WI38 (cell line): ENCODE data around the gene MITD1.

ENCODE experiments used
- H3K4me3 ChIP-seq: 2 replicates; pipeline ENCODE4 v1.5.1; 2011; ENCODE audit warnings: low read depth, mild to moderate bottlenecking, control low read depth, low read length
- TF ChIP-seq, protein P1 (sequence below): IDR thresholded peaks from 2 replicates; pipeline ENCODE4 v1.5.1; 2012; ENCODE audit warnings: low read depth, mild to moderate bottlenecking, control low read depth, low read length

Gene MITD1

DNA sequence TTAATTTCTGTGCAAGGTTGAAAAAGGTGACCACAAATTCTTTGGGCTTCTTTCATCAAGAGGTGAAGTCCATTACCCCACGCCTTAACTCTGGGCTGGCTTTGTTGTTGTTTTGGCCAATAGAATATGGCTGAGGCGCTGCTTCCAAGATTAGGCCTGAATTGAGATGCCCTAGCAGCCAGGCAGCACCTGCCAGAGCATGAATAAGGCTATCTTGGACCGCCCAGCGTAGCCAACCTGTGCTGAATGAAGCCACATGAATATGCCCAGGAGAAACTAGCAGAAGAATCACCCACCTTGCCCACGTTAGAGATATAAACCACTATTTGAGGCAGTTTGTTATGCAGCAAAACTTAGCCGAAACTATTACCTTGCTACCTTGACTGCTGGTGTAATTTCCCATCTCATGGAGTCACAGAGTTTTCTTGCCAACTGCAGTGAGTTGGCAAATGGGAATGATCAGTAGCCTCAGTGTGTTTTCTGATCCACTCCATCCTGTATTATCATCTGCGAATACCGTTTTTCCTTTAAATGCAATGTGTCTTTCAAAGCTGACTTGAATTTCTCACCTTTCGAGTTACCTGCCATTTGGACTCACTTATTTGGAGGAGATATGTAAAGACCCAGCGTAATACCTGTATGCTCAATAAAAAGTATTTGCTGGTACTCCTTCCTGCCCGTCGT lies 26.8 kb downstream of the MITD1 start:
- TF ChIP-seq, protein P1, sequence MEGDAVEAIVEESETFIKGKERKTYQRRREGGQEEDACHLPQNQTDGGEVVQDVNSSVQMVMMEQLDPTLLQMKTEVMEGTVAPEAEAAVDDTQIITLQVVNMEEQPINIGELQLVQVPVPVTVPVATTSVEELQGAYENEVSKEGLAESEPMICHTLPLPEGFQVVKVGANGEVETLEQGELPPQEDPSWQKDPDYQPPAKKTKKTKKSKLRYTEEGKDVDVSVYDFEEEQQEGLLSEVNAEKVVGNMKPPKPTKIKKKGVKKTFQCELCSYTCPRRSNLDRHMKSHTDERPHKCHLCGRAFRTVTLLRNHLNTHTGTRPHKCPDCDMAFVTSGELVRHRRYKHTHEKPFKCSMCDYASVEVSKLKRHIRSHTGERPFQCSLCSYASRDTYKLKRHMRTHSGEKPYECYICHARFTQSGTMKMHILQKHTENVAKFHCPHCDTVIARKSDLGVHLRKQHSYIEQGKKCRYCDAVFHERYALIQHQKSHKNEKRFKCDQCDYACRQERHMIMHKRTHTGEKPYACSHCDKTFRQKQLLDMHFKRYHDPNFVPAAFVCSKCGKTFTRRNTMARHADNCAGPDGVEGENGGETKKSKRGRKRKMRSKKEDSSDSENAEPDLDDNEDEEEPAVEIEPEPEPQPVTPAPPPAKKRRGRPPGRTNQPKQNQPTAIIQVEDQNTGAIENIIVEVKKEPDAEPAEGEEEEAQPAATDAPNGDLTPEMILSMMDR = no peak
- peak overlapping the region; percentile 82 for H3K4me3 ChIP-seq

DNA sequence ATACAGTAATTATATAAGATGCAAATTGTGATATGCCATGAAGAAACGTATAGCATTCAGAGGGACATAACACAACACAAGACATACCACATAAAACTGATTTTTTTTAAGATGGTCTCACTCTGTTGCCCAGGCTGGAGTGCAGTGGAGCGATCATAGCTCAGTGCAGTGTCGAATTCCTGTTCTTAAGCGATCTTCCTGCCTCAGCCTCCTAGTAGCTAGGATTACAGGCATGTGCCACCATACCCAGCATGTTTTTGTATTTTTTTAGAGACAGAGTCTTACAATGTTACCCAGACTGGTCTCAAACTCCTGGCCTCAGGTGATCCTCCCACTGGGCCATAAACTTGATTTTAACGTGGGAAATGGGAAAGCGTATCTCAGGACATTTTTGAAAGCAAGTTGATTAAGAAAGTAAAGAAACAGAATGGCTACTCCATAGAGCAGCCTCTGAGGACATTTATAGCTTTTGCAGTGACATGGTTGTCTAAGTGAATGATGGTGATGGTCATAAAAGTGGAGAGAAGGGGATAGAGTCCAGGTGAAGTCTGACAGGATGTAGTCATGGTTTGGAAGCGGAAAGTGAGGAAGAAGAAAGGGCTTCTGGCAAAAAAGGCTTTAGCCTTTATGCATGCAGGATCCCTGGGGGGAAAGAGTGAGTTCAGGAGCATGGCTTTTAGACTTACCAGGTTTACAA lies 28.5 kb downstream of the MITD1 start:
- TF ChIP-seq, protein P1 = no peak
- no peak overlapping the region for H3K4me3 ChIP-seq

DNA sequence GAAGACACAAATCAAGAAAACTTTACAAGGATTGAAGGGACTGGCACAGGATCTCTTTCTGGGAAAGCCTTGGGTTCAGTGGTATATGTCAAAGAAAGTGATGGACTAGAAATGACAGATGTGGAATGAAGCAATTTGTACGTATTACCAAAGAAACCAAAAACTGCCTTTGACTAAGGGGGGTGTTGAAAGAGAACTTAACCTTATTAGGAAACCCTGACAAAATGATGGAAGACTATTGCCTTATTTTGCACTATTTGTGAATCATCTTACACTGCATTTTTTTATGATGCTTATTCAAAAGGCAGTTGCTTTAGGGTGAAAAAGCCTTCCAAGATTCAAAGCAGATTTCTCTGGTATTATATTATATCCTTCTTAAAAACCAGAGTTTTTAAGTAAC lies 30.2 kb downstream of the MITD1 start:
- no peak overlapping the region for H3K4me3 ChIP-seq
- TF ChIP-seq, protein P1 = no peak

DNA sequence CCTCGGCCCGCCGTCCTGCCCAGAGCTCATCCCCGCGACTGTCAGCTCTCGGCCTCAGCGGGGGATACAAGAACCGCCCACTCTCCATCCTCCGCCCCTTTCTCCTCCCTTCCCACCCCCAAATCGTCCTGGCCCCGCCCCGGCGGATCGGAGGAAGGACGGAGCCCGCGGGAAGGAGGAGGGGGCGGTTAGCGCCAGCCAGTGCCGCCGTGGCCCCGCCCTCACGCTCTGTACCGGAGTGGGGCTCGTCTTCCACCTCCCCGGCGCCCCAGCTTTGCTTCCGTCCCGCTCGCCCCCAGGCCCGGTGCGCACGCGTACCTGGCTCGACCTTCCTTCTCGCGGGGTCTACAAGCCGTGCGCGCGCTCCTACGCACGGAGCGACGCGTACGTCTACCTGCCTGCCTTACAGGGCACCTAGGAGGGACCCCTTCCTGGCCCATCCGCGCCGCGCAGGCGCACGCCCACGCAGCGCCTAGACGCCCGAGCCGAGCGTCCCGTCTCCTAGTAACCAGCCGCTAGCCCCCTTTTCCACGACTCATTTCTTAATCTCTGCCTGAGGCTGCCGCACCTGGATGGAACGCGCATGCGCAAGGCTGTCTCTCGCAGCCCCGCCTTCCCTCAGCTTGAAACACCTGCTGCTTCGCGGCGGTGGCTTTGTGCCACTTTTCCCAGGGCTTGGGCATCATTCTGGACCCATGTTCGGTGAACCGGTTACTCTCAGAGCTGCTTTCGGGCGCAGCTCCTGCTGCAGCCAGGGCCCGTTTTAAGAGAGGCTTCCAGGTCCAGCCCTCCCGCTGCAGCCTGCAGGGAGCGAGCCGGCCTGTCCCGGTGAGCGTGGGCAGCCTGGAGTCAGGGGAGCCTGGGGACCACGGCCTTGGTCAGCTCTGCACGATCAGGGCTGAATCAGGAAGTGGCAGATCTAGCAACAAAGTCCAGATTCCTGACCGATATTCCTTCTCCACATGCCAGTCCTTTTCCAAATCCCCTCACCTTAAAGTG lies 39.4 kb downstream of the MITD1 start, which contains the start of gene C2orf15:
Gene C2orf15 (plus strand): TSS at position 598 of the 999 bp plus-strand sequence. CDS start 8,852 bp downstream, outside the sequence.
- TF ChIP-seq, protein P1 = no peak
- H3K4me3 ChIP-seq = peak within 1 kb of the TSS; percentile 67

DNA sequence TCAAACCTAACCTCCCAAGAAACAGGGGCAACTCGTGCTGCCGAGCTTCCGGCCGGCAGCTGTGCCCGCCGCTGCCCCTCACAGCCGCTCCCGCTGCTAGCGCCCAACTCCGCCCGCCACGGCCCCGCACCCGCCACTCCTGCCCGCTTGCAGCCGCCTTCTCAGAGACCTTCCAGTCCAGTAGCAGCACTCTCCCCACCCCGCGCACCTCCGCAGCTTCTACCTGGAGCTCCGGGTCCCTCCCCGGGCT lies 40.1 kb downstream of the MITD1 start:
- H3K4me3 ChIP-seq = peak overlapping the region; percentile 67
- TF ChIP-seq, protein P1 = no peak

DNA sequence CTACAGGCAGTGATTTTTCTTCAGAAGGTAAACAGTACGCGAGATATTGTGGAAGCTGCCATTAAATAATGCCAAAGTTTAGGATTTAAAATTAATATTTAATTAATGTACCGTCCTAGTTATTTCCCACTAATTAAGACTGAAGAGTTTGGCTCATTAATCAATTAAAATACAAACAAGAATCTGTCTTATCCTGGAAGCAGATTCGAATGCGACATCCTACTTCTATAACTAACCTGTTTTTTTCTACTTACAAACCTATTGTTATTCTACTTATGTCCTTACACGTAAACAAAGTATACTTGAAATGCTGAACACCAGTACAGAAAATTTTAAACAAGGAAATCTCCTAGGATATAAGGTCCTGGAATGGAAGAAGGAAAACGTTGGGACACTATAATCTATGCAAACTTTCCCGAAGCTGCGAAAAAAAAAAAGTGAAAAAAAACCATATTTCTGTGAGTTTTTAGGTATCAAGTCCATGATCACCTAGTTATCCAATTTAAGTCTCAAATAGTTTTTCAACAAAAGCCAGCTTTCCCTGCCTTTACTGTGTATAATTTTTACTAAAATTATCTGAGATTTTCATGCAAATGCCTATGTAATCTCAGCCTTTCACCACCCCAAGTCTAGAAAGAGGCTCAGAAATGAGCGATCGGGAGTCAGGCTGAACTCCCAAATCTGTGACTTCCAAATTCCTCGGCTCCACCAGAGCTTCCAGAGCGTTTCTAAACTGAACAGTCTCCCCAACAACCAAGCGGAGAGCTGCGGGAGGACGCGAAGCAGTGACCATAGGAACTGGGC lies 40.6 kb downstream of the MITD1 start:
- TF ChIP-seq, protein P1 = no peak
- peak overlapping the region; percentile 67 for H3K4me3 ChIP-seq
